ENCODE measurements around the gene ATRNL1.

Gene ATRNL1

GRCh38 chr10:115209133-115209532 is 116.0 kb downstream of the ATRNL1 start:
- Histone ChIP-seq H4K20me1 (ENCODE audit: control insufficient read depth, insufficient read depth, low read depth, low read length) (no peaks in the 10 kb centered on the region), H3K27me3 (ENCODE audit: control insufficient read depth, low read length) (no peaks in the 10 kb centered on the region; the same call in 1 of the 2 replicates), H3F3A (ENCODE audit: control insufficient read depth, insufficient read depth) (no peaks in the 10 kb centered on the region), H3K36me3 (ENCODE audit: control insufficient read depth, low read length) (no peaks in the 10 kb centered on the region), H3K9me2 (replicated peaks; ENCODE audit: control insufficient read depth, low read length) (no peaks in the 10 kb centered on the region), H3K4me1 (ENCODE audit: control insufficient read depth, low read length) (no peaks in the 10 kb centered on the region), H3K4me3 (ENCODE audit: low read length) (no peak overlapping the region), H3K4me2 (ENCODE audit: low read length) (no peak overlapping the region), H3K79me2 (ENCODE audit: control insufficient read depth, low read length) (no peaks in the 10 kb centered on the region), H3K9me3 (ENCODE audit: control insufficient read depth, insufficient read depth, low read length) (no peaks in the 10 kb centered on the region), H3K27ac (ENCODE audit: low read depth, low read length) (no peak overlapping the region)
- TF ChIP-seq EZH2phosphoT487 (IDR thresholded peaks at IDR 0.05; ENCODE audit: borderline replicate concordance, low read length): no peak
- no peak for TF ChIP-seq CTCF (IDR thresholded peaks at IDR 0.05; ENCODE audit: low read depth, low read length, poor library complexity, severe bottlenecking)

- TF ChIP-seq EZH2phosphoT487 (IDR thresholded peaks at IDR 0.05; ENCODE audit: borderline replicate concordance, low read length): no peak
- TF ChIP-seq CTCF (IDR thresholded peaks at IDR 0.05; ENCODE audit: low read depth, low read length, poor library complexity, severe bottlenecking): no peak
- H3K4me2 ChIP-seq (ENCODE audit: low read length): no peak overlapping the region
- no peaks in the 10 kb centered on the region for H3K9me2 ChIP-seq (replicated peaks; ENCODE audit: control insufficient read depth, low read length)
- H3K36me3 ChIP-seq (ENCODE audit: control insufficient read depth, low read length): no peaks in the 10 kb centered on the region
- no peak overlapping the region for H3K27ac ChIP-seq (ENCODE audit: low read depth, low read length)
- no peaks in the 10 kb centered on the region for H3K79me2 ChIP-seq (ENCODE audit: control insufficient read depth, low read length)
- no peaks in the 10 kb centered on the region for H4K20me1 ChIP-seq (ENCODE audit: control insufficient read depth, insufficient read depth, low read depth, low read length)
- no peaks in the 10 kb centered on the region for H3K4me1 ChIP-seq (ENCODE audit: control insufficient read depth, low read length)
- no peaks in the 10 kb centered on the region for H3K27me3 ChIP-seq (ENCODE audit: control insufficient read depth, low read length)
- H3K9me3 ChIP-seq (ENCODE audit: control insufficient read depth, insufficient read depth, low read length): no peaks in the 10 kb centered on the region
- no peak overlapping the region for H3K4me3 ChIP-seq (ENCODE audit: low read length)
- H3F3A ChIP-seq (ENCODE audit: control insufficient read depth, insufficient read depth): no peaks in the 10 kb centered on the region
Measured at GRCh38 chr10:115214829-115215228, 121.7 kb downstream of the ATRNL1 start.

GRCh38 chr10:115219203-115219602 is 126.0 kb downstream of the ATRNL1 start:
- Histone ChIP-seq H3K4me3 (ENCODE audit: low read length) (no peak overlapping the region), H3K27me3 (ENCODE audit: control insufficient read depth, low read length) (no peaks in the 10 kb centered on the region), H3K79me2 (ENCODE audit: control insufficient read depth, low read length) (no peaks in the 10 kb centered on the region), H3K9me2 (replicated peaks; ENCODE audit: control insufficient read depth, low read length) (no peaks in the 10 kb centered on the region), H3K4me1 (ENCODE audit: control insufficient read depth, low read length) (no peaks in the 10 kb centered on the region), H3K27ac (ENCODE audit: low read depth, low read length) (no peak overlapping the region), H3K36me3 (ENCODE audit: control insufficient read depth, low read length) (no peaks in the 10 kb centered on the region), H3K9me3 (ENCODE audit: control insufficient read depth, insufficient read depth, low read length) (no peaks in the 10 kb centered on the region), H3K4me2 (ENCODE audit: low read length) (no peak overlapping the region), H4K20me1 (ENCODE audit: control insufficient read depth, insufficient read depth, low read depth, low read length) (no peaks in the 10 kb centered on the region), H3F3A (ENCODE audit: control insufficient read depth, insufficient read depth) (no peaks in the 10 kb centered on the region)
- TF ChIP-seq EZH2phosphoT487 (IDR thresholded peaks at IDR 0.05; ENCODE audit: borderline replicate concordance, low read length): no peak
- TF ChIP-seq CTCF (IDR thresholded peaks at IDR 0.05; ENCODE audit: low read depth, low read length, poor library complexity, severe bottlenecking): no peak

- H3K9me3 ChIP-seq (ENCODE audit: control insufficient read depth, insufficient read depth, low read length): no peaks in the 10 kb centered on the region
- no peaks in the 10 kb centered on the region for H3F3A ChIP-seq (ENCODE audit: control insufficient read depth, insufficient read depth)
- no peaks in the 10 kb centered on the region for H3K36me3 ChIP-seq (ENCODE audit: control insufficient read depth, low read length)
- H3K27me3 ChIP-seq (ENCODE audit: control insufficient read depth, low read length): no peaks in the 10 kb centered on the region
- no peaks in the 10 kb centered on the region for H4K20me1 ChIP-seq (ENCODE audit: control insufficient read depth, insufficient read depth, low read depth, low read length)
- H3K4me3 ChIP-seq (ENCODE audit: low read length): no peak overlapping the region
- H3K4me1 ChIP-seq (ENCODE audit: control insufficient read depth, low read length): no peaks in the 10 kb centered on the region
- H3K4me2 ChIP-seq (ENCODE audit: low read length): no peak overlapping the region
- no peaks in the 10 kb centered on the region for H3K79me2 ChIP-seq (ENCODE audit: control insufficient read depth, low read length)
- no peak overlapping the region for H3K27ac ChIP-seq (ENCODE audit: low read depth, low read length)
- TF ChIP-seq EZH2phosphoT487 (IDR thresholded peaks at IDR 0.05; ENCODE audit: borderline replicate concordance, low read length) (no peak), CTCF (IDR thresholded peaks at IDR 0.05; ENCODE audit: low read depth, low read length, poor library complexity, severe bottlenecking) (no peak)
- no peaks in the 10 kb centered on the region for H3K9me2 ChIP-seq (replicated peaks; ENCODE audit: control insufficient read depth, low read length)
Measured at GRCh38 chr10:115222039-115222438, 128.9 kb downstream of the ATRNL1 start.

Measured in DOHH2 (cell line).